Thymus (tissue), 11 donors: ENCODE data around the gene MAD1L1. TPM values are rescaled to one million over a fixed set of nuclear protein-coding genes. Genes with fewer than 3 reads are reported as not detected.

Source experiments
- DNase-seq, 9 donors: peaks; one replicate each; pipeline ENCODE4 v3.0.0-alpha.2; 2013; ENCODE audit warnings: low spot score in 9 of 9, low read depth in 6 of 9, missing footprints in 1 of 9
- H3K27ac ChIP-seq, 2 donors: one replicate each; pipeline ENCODE4 v1.5.1; 2013; ENCODE audit warnings: control low read depth in 1 of 2, low read depth in 1 of 2, low read length in 1 of 2, mild to moderate bottlenecking in 1 of 2, moderate library complexity in 1 of 2
- H3K27me3 ChIP-seq, 2 donors: one replicate each; pipeline ENCODE4 v1.5.1; 2013; ENCODE audit warnings: low read length in 1 of 2; ENCODE audit not compliant: control insufficient read depth in 2 of 2, insufficient read depth in 1 of 2
- H3K36me3 ChIP-seq, 2 donors: one replicate each; pipeline ENCODE4 v1.5.1; 2013; ENCODE audit warnings: low read length in 1 of 2, mild to moderate bottlenecking in 1 of 2, moderate library complexity in 1 of 2; ENCODE audit not compliant: control insufficient read depth in 2 of 2, insufficient read depth in 2 of 2
- H3K4me1 ChIP-seq, 2 donors: one replicate each; pipeline ENCODE4 v1.5.1; 2013; ENCODE audit warnings: low read length in 2 of 2; ENCODE audit not compliant: control insufficient read depth in 2 of 2, insufficient read depth in 2 of 2
- H3K4me3 ChIP-seq, 2 donors: one replicate each; pipeline ENCODE4 v1.5.1; 2013; ENCODE audit warnings: low read length in 2 of 2, control low read depth in 1 of 2, mild to moderate bottlenecking in 1 of 2
- H3K9me3 ChIP-seq, 2 donors: one replicate each; pipeline ENCODE4 v1.5.1; 2013; ENCODE audit warnings: low read length in 1 of 2, mild to moderate bottlenecking in 1 of 2; ENCODE audit not compliant: control insufficient read depth in 2 of 2, insufficient read depth in 1 of 2
- WGBS: extraction: QIAGEN DNeasy Blood & Tissue Kit; methylation state at CpG from one replicate; pipeline ENCODE4 v1.1.7; 2013; 5-methylcytosine and 5-hydroxymethylcytosine counted together
- polyA plus RNA-seq: library from polyadenylated mRNA; stranded (reverse); fragments of 200-250 nt; gene quantifications from one replicate; pipeline ENCODE4 v1.2.3, GENCODE V29; 2013
- total RNA-seq: library from RNA; stranded (reverse); fragments of 120-200 nt; gene quantifications from one replicate; pipeline ENCODE4 v1.2.4, GENCODE V29; 2013
- donor health status: healthy.

Gene MAD1L1
- total and polyA plus RNA-seq, 2 donors: 93.3 to 103 TPM

- H3K4me3 ChIP-seq: no peak overlapping the region
- peaks cover 31 to 33% of the 10 kb centered on the region in 2 donors for H3K36me3 ChIP-seq
- H3K27ac ChIP-seq: peak overlapping the region in 1 of 2 donors; percentile 43
- 22% methylated on average over 24 of the region's 24 CpGs for WGBS
- H3K9me3 ChIP-seq: no peaks in the 10 kb centered on the region
- DNase-seq: peak in 1 of 9 donors; percentile 27
- H3K4me1 ChIP-seq: peaks cover 12 to 49% of the 10 kb centered on the region in 2 donors
- H3K27me3 ChIP-seq: no peaks in the 10 kb centered on the region
Observed at GRCh38 chr7:2248984-2249694, 16.4 kb upstream of the MAD1L1 start.

- Histone ChIP-seq H3K27me3 (no peaks in the 10 kb centered on the region), H3K4me1 (peaks cover 18 to 63% of the 10 kb centered on the region in 2 donors), H3K36me3 (peaks cover 31 to 33% of the 10 kb centered on the region in 2 donors), H3K4me3 (no peak overlapping the region), H3K27ac (no peak overlapping the region), H3K9me3 (no peaks in the 10 kb centered on the region)
- DNase-seq: no peak
- 93% methylated on average over 36 of the region's 36 CpGs for whole genome bisulfite sequencing
Observed at GRCh38 chr7:2247141-2247995, 14.6 kb upstream of the MAD1L1 start.

GRCh38 chr7:2245883-2246675, 13.3 kb upstream of the MAD1L1 start:
- H3K36me3 ChIP-seq: peaks cover 20 to 28% of the 10 kb centered on the region in 2 donors
- DNase-seq: peak in 1 of 9 donors; percentile 36
- H3K4me1 ChIP-seq: peaks cover 18 to 67% of the 10 kb centered on the region in 2 donors
- no peak overlapping the region for H3K4me3 ChIP-seq
- H3K27me3 ChIP-seq: no peaks in the 10 kb centered on the region
- H3K27ac ChIP-seq: no peak overlapping the region
- 21% methylated on average over 22 of the region's 22 CpGs for WGBS
- H3K9me3 ChIP-seq: no peaks in the 10 kb centered on the region

GRCh38 chr7:2244404-2244995, 11.8 kb upstream of the MAD1L1 start:
- peaks cover 18 to 67% of the 10 kb centered on the region in 2 donors for H3K4me1 ChIP-seq
- 90% methylated on average over 25 of the region's 25 CpGs for WGBS
- H3K4me3 ChIP-seq: no peak overlapping the region

GRCh38 chr7:2243458-2243857, 10.7 kb upstream of the MAD1L1 start:
- Histone ChIP-seq H3K27ac (no peak overlapping the region), H3K4me3 (no peak overlapping the region), H3K4me1 (peaks cover 13 to 57% of the 10 kb centered on the region in 2 donors), H3K9me3 (no peaks in the 10 kb centered on the region), H3K36me3 (peaks cover 24 to 30% of the 10 kb centered on the region in 2 donors), H3K27me3 (no peaks in the 10 kb centered on the region)
- WGBS: 95% methylated on average over 12 of the region's 12 CpGs
- DNase-seq: no peak

More at GRCh38 chr7:2244404-2244995, 11.8 kb upstream of the MAD1L1 start:
- no peak for DNase-seq
- no peaks in the 10 kb centered on the region for H3K9me3 ChIP-seq
- H3K27me3 ChIP-seq: no peaks in the 10 kb centered on the region
- peaks cover 15 to 25% of the 10 kb centered on the region in 2 donors for H3K36me3 ChIP-seq
- H3K27ac ChIP-seq: no peak overlapping the region

- Histone ChIP-seq H3K27ac (peak overlapping the region; percentile 64 to 79), H3K4me1 (peaks cover 13 to 54% of the 10 kb centered on the region in 2 donors), H3K9me3 (no peaks in the 10 kb centered on the region), H3K36me3 (peaks cover 25 to 31% of the 10 kb centered on the region in 2 donors), H3K4me3 (peak overlapping the region; percentile 92 to 96), H3K27me3 (no peaks in the 10 kb centered on the region)
- 46% methylated on average over 21 of the region's 21 CpGs for WGBS
- peak in 2 of 9 donors; percentile 28 to 51 for DNase-seq
Observed at GRCh38 chr7:2242541-2243429, 10.0 kb upstream of the MAD1L1 start.

- Histone ChIP-seq H3K4me3 (peak within 1 kb of the TSS; percentile 92 to 96), H3K9me3 (no peaks in the 10 kb centered on the region), H3K27me3 (no peaks in the 10 kb centered on the region), H3K4me1 (peaks cover 13 to 51% of the 10 kb centered on the region in 2 donors), H3K27ac (peak within 1 kb of the TSS; percentile 64 to 79), H3K36me3 (peaks cover 29 to 31% of the 10 kb centered on the region in 2 donors)
- DNase-seq: peak in 6 of 9 donors; percentile 45 to 77 (median 60)
- WGBS: under 1% methylated on average over 81 of the region's 81 CpGs
Observed at GRCh38 chr7:2241580-2242540, 9.1 kb upstream of the MAD1L1 start, which contains the start of the genes MRM2 and NUDT1. Gene MRM2, minus strand, starts transcription at chr7:2242205. Its CDS starts 36 bp downstream, at chr7:2242169. Gene NUDT1, plus strand, starts transcription at chr7:2242226. Its CDS starts 2,349 bp downstream, at chr7:2244575.
